Measurements from ENCODE around the gene PRKACA.

DNA sequence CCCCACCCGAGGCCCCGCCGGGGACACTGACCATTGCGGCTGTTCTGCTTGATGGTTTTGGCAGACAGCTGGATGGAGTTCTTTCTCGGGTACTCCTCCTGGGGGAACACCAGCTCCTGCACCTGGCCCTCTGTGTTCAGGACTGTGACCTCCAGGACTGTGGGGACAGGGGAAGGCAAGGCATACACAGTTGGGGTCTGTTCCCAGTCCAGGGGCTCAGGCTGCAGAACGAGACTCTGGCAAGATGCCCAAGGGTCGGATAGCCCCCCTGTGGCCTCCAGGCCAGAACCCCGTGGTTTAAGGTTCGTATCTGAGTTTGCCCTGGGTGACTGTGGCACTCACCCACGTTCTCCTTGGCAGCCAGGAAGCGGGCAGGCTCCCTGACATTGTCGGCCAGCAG lies 41.5 kb upstream of the PRKACA start:
- TF ChIP-seq, protein P1, sequence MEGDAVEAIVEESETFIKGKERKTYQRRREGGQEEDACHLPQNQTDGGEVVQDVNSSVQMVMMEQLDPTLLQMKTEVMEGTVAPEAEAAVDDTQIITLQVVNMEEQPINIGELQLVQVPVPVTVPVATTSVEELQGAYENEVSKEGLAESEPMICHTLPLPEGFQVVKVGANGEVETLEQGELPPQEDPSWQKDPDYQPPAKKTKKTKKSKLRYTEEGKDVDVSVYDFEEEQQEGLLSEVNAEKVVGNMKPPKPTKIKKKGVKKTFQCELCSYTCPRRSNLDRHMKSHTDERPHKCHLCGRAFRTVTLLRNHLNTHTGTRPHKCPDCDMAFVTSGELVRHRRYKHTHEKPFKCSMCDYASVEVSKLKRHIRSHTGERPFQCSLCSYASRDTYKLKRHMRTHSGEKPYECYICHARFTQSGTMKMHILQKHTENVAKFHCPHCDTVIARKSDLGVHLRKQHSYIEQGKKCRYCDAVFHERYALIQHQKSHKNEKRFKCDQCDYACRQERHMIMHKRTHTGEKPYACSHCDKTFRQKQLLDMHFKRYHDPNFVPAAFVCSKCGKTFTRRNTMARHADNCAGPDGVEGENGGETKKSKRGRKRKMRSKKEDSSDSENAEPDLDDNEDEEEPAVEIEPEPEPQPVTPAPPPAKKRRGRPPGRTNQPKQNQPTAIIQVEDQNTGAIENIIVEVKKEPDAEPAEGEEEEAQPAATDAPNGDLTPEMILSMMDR (IDR thresholded peaks at IDR 0.05) = no peak
- TF ChIP-seq POLR2A (IDR thresholded peaks at IDR 0.05) = no peak
